Panc1 (cell line): ENCODE data around the gene KRTAP5-10. TPM values are rescaled to one million over a fixed set of nuclear protein-coding genes. Genes with fewer than 3 reads are reported as not detected.
"Not testable (repeated sequence)": the region's sequence is repeated elsewhere in the genome, so short reads cannot be mapped to it uniquely, and the experiment has no call there.

Experiments
- ATAC-seq: fragments of 200-7000 bp; cut with Tn5 transposase; 2 replicates; pipeline ENCODE4 v1.9.1; 2020; ENCODE audit warnings: mild to moderate bottlenecking, moderate library complexity
- BruUV-seq: library from RNA; stranded (reverse); fragments of 400-500 nt; replicated peaks from 2 replicates; lab custom pipeline; 2021; lab: Mats Ljungman, UMichigan
- CTCF ChIA-PET: fragments of 300-600 bp; sonication (Branson Sonifier 250); formaldehyde crosslinking; loops from one replicate; lab custom pipeline; 2022; ENCODE audit warnings: antibody characterized with exemption; lab: Charles Lee
- POLR2A ChIA-PET: fragments of 300-600 bp; sonication (Branson Sonifier 250); formaldehyde crosslinking; loops from one replicate; lab custom pipeline; 2022; ENCODE audit warnings: antibody characterized with exemption; lab: Charles Lee
- DNase-seq: peaks from one replicate; pipeline ENCODE4 v3.0.0-alpha.2; 2010; ENCODE audit warnings: low read depth, low spot score
- H3K27ac ChIP-seq: 2 replicates; pipeline ENCODE4 v1.5.1; 2011; ENCODE audit warnings: mild to moderate bottlenecking, low read length, inconsistent platforms
- H3K27me3 ChIP-seq: fragments of 200-500 bp; sonication (Bioruptor generic); 2 replicates; pipeline ENCODE4 v1.6.0; 2014; ENCODE audit warnings: low read length, inconsistent platforms; ENCODE audit not compliant: control insufficient read depth, insufficient read depth
- H3K36me3 ChIP-seq: fragments of 200-500 bp; sonication (Bioruptor generic); 2 replicates; pipeline ENCODE4 v1.5.1; 2014; ENCODE audit warnings: inconsistent platforms, mild to moderate bottlenecking, low read length, moderate library complexity; ENCODE audit not compliant: control insufficient read depth, insufficient read depth
- H3K4me1 ChIP-seq: 2 replicates; pipeline ENCODE4 v1.5.1; 2011; ENCODE audit warnings: inconsistent platforms, mild to moderate bottlenecking, low read length, moderate library complexity; ENCODE audit not compliant: control insufficient read depth, insufficient read depth
- H3K4me3 ChIP-seq, 2 experiments: 2 replicates each; pipeline ENCODE4 v1.5.1; 2011 to 2012; ENCODE audit warnings: low read depth in 2 of 2, low read length in 2 of 2, mild to moderate bottlenecking in 2 of 2, inconsistent platforms in 1 of 2, moderate library complexity in 1 of 2
- H3K9me3 ChIP-seq: fragments of 200-500 bp; sonication (Bioruptor generic); 2 replicates; pipeline ENCODE4 v1.5.1; 2014; ENCODE audit warnings: low read depth, mild to moderate bottlenecking, inconsistent platforms, low read length, moderate library complexity; ENCODE audit not compliant: control insufficient read depth, insufficient read depth
- POLR2AphosphoS5 ChIP-seq: IDR thresholded peaks from 2 replicates; pipeline ENCODE4 v1.6.1; 2012; ENCODE audit warnings: mild to moderate bottlenecking, low read depth, low read length, moderate library complexity
- REST ChIP-seq, 2 experiments: IDR thresholded peaks; 2 replicates each; pipeline ENCODE4 v1.6.1; 2011 to 2012; ENCODE audit warnings: low read depth in 2 of 2, control low read depth in 1 of 2, low read length in 1 of 2, mild to moderate bottlenecking in 1 of 2, moderate library complexity in 1 of 2; ENCODE audit not compliant: insufficient read depth in 1 of 2
- SIN3A ChIP-seq: IDR thresholded peaks from 2 replicates; pipeline ENCODE4 v1.6.1; 2012; ENCODE audit warnings: low read depth, mild to moderate bottlenecking, low read length, moderate library complexity, borderline replicate concordance; ENCODE audit not compliant: insufficient read depth
- TCF7L2 ChIP-seq: IDR thresholded peaks from 2 replicates; pipeline ENCODE4 v1.6.1; 2011; ENCODE audit warnings: mild to moderate bottlenecking, low read depth, low read length, inconsistent platforms
- in situ Hi-C: cut with HindIII; loops from 2 replicates; pipeline ENCODE4 v1.10.0; 2016; ENCODE audit warnings: low sequenced_read_pairs, low pct_unique_long_range_greater_than_20kb
- intact Hi-C: fragments of 100-400 bp; cut with micrococcal nuclease; formaldehyde crosslinking; loops from one replicate; pipeline ENCODE4 v1.10.0; 2022; ENCODE audit not compliant: unreplicated experiment
- total RNA-seq: library from RNA; stranded (reverse); gene quantifications from one replicate; pipeline ENCODE4 v1.2.1, GENCODE V29; 2021; ENCODE audit not compliant: unreplicated experiment
- TF ChIP-seq, protein P1 (sequence below): fragments of 450-650 bp; IDR thresholded peaks from 2 replicates; pipeline ENCODE4 v1.5.1; 2017; ENCODE audit warnings: mild to moderate bottlenecking

KRTAP5-10 gene
- total RNA-seq, 1 experiment from 2014 or later, result not detected

GRCh38 chr11:71532036-71532610 is 33.2 kb upstream of the KRTAP5-10 start:
- ATAC-seq (no peak), DNase-seq (no peak)
- H3K4me3 ChIP-seq, result no peak overlapping the region
- no peaks in the 10 kb centered on the region for H3K4me1 ChIP-seq
- H3K27ac ChIP-seq, result no peak overlapping the region
- H3K27me3 ChIP-seq, result no peaks in the 10 kb centered on the region
- intact Hi-C loops (no loop called here), in situ Hi-C loops (no loop called here)
- H3K9me3 ChIP-seq, result no peaks in the 10 kb centered on the region
- BruUV-seq, result no TSS peak
- no peak for TF ChIP-seq POLR2AphosphoS5
- TF ChIP-seq REST (IDR thresholded peaks at IDR 0.05; ENCODE audit: insufficient read depth in 1 of 2, low read depth in 2 of 2, low read length in 1 of 2), result no peak
- no peak for TF ChIP-seq SIN3A
- TF ChIP-seq TCF7L2, result no peak
- ChIA-PET CTCF (no interaction called here), POLR2A (interaction anchor here (0.7 kb wide), 1 partner anchor 749 kb away, joined by 3 read pairs; no protein-coding TSS in a partner anchor)
- no peaks in the 10 kb centered on the region for H3K36me3 ChIP-seq

DNA sequence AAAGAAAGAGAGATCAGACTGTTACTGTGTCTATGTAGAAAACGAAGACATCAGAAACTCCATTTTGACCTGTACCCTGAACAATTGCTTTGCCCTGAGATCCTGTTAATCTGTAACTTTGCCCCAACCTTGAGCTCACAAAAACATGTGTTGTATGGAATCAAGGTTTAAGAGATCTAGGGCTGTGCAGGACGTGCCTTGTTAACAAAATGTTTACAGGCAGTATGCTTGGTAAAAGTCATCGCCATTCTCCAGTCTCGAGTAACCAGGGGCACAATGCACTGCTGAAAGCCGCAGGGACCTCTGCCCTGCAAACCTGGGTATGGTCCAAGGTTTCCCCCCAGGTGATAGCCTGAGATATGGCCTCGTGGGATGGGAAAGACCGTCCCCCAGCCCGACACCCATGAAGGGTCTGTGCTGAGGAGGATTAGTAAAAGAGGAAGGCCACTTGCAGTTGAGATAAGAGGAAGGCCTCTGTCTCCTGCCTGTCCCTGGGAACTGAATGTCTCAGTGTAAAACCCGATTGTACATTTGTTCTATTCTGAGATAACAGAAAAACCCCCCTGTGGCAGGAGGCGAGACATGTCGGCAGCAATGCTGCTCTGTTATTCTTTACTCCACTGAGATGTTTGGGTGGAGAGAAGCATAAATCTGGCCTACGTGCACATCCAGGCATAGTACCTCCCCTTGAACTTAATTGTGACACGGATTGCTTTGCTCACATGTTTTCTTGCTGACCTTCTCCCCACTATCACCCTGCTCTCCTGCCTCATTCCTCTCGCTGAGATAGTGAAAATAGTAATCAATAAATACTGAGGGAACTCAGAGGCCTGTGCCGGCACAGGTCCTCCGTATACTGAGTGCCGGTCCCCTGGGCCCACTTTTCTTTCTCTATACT is 30.4 kb upstream of the KRTAP5-10 start:
- intact Hi-C loops, H3K27me3 ChIP-seq, H3K27ac ChIP-seq, H3K4me1 ChIP-seq, DNase-seq, H3K9me3 ChIP-seq, POLR2A ChIA-PET, in situ Hi-C loops, CTCF ChIA-PET, BruUV-seq, ATAC-seq, H3K4me3 ChIP-seq, H3K36me3 ChIP-seq: not testable (repeated sequence)

GRCh38 chr11:71535825-71536224 is 29.5 kb upstream of the KRTAP5-10 start:
- ChIA-PET POLR2A (no interaction called here), CTCF (no interaction called here)
- TF ChIP-seq, protein P1, sequence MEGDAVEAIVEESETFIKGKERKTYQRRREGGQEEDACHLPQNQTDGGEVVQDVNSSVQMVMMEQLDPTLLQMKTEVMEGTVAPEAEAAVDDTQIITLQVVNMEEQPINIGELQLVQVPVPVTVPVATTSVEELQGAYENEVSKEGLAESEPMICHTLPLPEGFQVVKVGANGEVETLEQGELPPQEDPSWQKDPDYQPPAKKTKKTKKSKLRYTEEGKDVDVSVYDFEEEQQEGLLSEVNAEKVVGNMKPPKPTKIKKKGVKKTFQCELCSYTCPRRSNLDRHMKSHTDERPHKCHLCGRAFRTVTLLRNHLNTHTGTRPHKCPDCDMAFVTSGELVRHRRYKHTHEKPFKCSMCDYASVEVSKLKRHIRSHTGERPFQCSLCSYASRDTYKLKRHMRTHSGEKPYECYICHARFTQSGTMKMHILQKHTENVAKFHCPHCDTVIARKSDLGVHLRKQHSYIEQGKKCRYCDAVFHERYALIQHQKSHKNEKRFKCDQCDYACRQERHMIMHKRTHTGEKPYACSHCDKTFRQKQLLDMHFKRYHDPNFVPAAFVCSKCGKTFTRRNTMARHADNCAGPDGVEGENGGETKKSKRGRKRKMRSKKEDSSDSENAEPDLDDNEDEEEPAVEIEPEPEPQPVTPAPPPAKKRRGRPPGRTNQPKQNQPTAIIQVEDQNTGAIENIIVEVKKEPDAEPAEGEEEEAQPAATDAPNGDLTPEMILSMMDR, result no peak
- TF ChIP-seq SIN3A (no peak), POLR2AphosphoS5 (no peak), REST (IDR thresholded peaks at IDR 0.05; ENCODE audit: insufficient read depth in 1 of 2, low read depth in 2 of 2, low read length in 1 of 2) (no peak), TCF7L2 (no peak)
- intact Hi-C loops, result no loop called here
- H3K27me3 ChIP-seq, result no peaks in the 10 kb centered on the region
- in situ Hi-C loops, result no loop called here
- no peak overlapping the region for H3K27ac ChIP-seq
- no TSS peak for BruUV-seq
- H3K36me3 ChIP-seq, result no peaks in the 10 kb centered on the region
- DNase-seq (no peak), ATAC-seq (no peak)
- H3K9me3 ChIP-seq, result no peaks in the 10 kb centered on the region
- no peaks in the 10 kb centered on the region for H3K4me1 ChIP-seq
- H3K4me3 ChIP-seq, result no peak overlapping the region
